CD14-positive monocyte (primary cell): ENCODE measurements around the gene ESRP2. TPM values are rescaled to one million over a fixed set of nuclear protein-coding genes. Genes with fewer than 3 reads are reported as not detected.
A peak's percentile ranks its signal among the peaks of the same experiment; 100 is the strongest.

ENCODE experiments used
- DNase-seq, 3 donors: peaks; one replicate each; pipeline ENCODE4 v3.0.0-alpha.2; 2011 to 2022
- H2AFZ ChIP-seq: 2 replicates; pipeline ENCODE4 v1.6.0; 2012; ENCODE audit warnings: mild to moderate bottlenecking, low read depth, low read length, inconsistent platforms; ENCODE audit not compliant: insufficient read depth, poor library complexity, severe bottlenecking
- H3K27ac ChIP-seq, 2 donors: 1 replicate in 1 of 2; 2 replicates in 1 of 2; pipeline ENCODE4 v1.5.1; 2012 to 2013; ENCODE audit warnings: low read length in 2 of 2, control low read depth in 1 of 2, inconsistent platforms in 1 of 2, low read depth in 1 of 2, mild to moderate bottlenecking in 1 of 2
- H3K27me3 ChIP-seq, 2 donors: one replicate each; pipeline versions ENCODE4 v1.6.0 to v1.6.1; 2011 to 2013; ENCODE audit warnings: low read length in 2 of 2; ENCODE audit not compliant: control insufficient read depth in 2 of 2, insufficient read depth in 2 of 2
- H3K36me3 ChIP-seq, 2 donors: replicated peaks in 1 of 2; 1 replicate in 1 of 2; 2 replicates in 1 of 2; pipeline versions ENCODE4 v1.5.1 to v1.6.1; 2012 to 2013; ENCODE audit warnings: low read length in 2 of 2, control low read depth in 1 of 2, inconsistent platforms in 1 of 2, mild to moderate bottlenecking in 1 of 2; ENCODE audit not compliant: insufficient read depth in 2 of 2, control insufficient read depth in 1 of 2
- H3K4me1 ChIP-seq, 2 donors: 1 replicate in 1 of 2; 2 replicates in 1 of 2; pipeline versions ENCODE4 v1.5.1 to v1.6.1; 2012 to 2013; ENCODE audit warnings: low read length in 2 of 2, control low read depth in 1 of 2, inconsistent platforms in 1 of 2, mild to moderate bottlenecking in 1 of 2, moderate library complexity in 1 of 2; ENCODE audit not compliant: insufficient read depth in 2 of 2, control insufficient read depth in 1 of 2
- H3K4me2 ChIP-seq: replicated peaks from 2 replicates; pipeline ENCODE3; 2012; ENCODE audit warnings: low read length, moderate library complexity, mild to moderate bottlenecking; ENCODE audit not compliant: poor library complexity, severe bottlenecking; ENCODE audit errors: extremely low read depth
- H3K4me3 ChIP-seq, 3 experiments: fragments of 200-600 bp in 1 of 3; sonication (generic) in 1 of 3; replicated peaks in 1 of 3; 1 replicate in 2 of 3; 2 replicates in 1 of 3; pipeline ENCODE4 v1.5.1; 2011 to 2013; ENCODE audit warnings: low read length in 3 of 3, mild to moderate bottlenecking in 3 of 3, control low read depth in 2 of 3, low read depth in 2 of 3, inconsistent platforms in 1 of 3, moderate library complexity in 1 of 3
- H3K79me2 ChIP-seq: 2 replicates; pipeline ENCODE4 v1.6.0; 2012; ENCODE audit warnings: mild to moderate bottlenecking, control low read depth, inconsistent platforms, low read length, moderate library complexity; ENCODE audit not compliant: insufficient read depth
- H3K9ac ChIP-seq: 2 replicates; pipeline ENCODE4 v1.6.0; 2017; ENCODE audit warnings: low read length, mild to moderate bottlenecking; ENCODE audit not compliant: insufficient read depth, poor library complexity, severe bottlenecking
- H3K9me3 ChIP-seq, 2 donors: replicated peaks in 1 of 2; 1 replicate in 1 of 2; 2 replicates in 1 of 2; pipeline versions ENCODE4 v1.5.1 to v1.6.1; 2012 to 2013; ENCODE audit warnings: low read length in 2 of 2, control low read depth in 1 of 2; ENCODE audit not compliant: control insufficient read depth in 1 of 2, insufficient read depth in 1 of 2
- H4K20me1 ChIP-seq: 2 replicates; pipeline ENCODE4 v1.6.0; 2012; ENCODE audit warnings: mild to moderate bottlenecking, low read length, control low read depth, moderate library complexity; ENCODE audit not compliant: insufficient read depth
- H3K27ac Mint-ChIP-seq, 7 donors: one replicate each; pipeline ENCODE4 v1.8.0; 2020; ENCODE audit warnings: mild to moderate bottlenecking in 7 of 7, mixed read lengths in 7 of 7, moderate library complexity in 6 of 7, inconsistent platforms in 2 of 7
- H3K27me3 Mint-ChIP-seq, 3 donors: one replicate each; pipeline ENCODE4 v1.8.0; 2021 to 2022; ENCODE audit warnings: low read depth in 3 of 3, mild to moderate bottlenecking in 3 of 3, mixed read lengths in 3 of 3, moderate library complexity in 3 of 3, inconsistent platforms in 1 of 3
- H3K36me3 Mint-ChIP-seq, 2 donors: one replicate each; pipeline ENCODE4 v1.8.0; 2020; ENCODE audit warnings: mixed read lengths in 2 of 2, inconsistent platforms in 1 of 2, mild to moderate bottlenecking in 1 of 2
- H3K4me1 Mint-ChIP-seq: one replicate; pipeline ENCODE4 v1.8.0; 2020; ENCODE audit warnings: mild to moderate bottlenecking, mixed read lengths
- H3K4me3 Mint-ChIP-seq, 2 donors: one replicate each; pipeline ENCODE4 v1.8.0; 2020; ENCODE audit warnings: mild to moderate bottlenecking in 2 of 2, mixed read lengths in 2 of 2, moderate library complexity in 1 of 2
- H3K9me3 Mint-ChIP-seq, 7 donors: one replicate each; pipeline ENCODE4 v1.8.0; 2020 to 2022; ENCODE audit warnings: mixed read lengths in 7 of 7, mild to moderate bottlenecking in 6 of 7, moderate library complexity in 6 of 7, inconsistent platforms in 2 of 7
- CTCF ChIP-seq: fragments of 200-600 bp; IDR thresholded peaks from one replicate; pipeline ENCODE4 v1.8.0; 2022; ENCODE audit warnings: antibody characterized with exemption, mild to moderate bottlenecking
- WGBS: methylation state at CpG from one replicate; pipeline ENCODE4 v1.1.5; 2013; ENCODE audit warnings: missing lambda C conversion rate; ENCODE audit not compliant: insufficient coverage; 5-methylcytosine and 5-hydroxymethylcytosine counted together
- intact Hi-C, 2 donors: fragments of 100-400 bp; cut with micrococcal nuclease; formaldehyde crosslinking; loops; one replicate each; pipeline versions ENCODE4 v1.15.0 to v1.15.1; 2023
- polyA plus RNA-seq, 3 donors: library from polyadenylated mRNA; depleted of rRNA in 1 of 3; unstranded in 2 of 3; stranded (reverse) in 1 of 3; fragments of 300-500 nt in 2 of 3; fragments of >200 nt in 1 of 3; fragmentation: Illumina TruSeq in 2 of 3; gene quantifications; 1 replicate in 2 of 3; 2 replicates in 1 of 3; pipeline ENCODE4 v1.2.3, GENCODE V29; 2012 to 2021

ESRP2 gene
- polyA plus RNA-seq, 3 donors: not detected

- Histone ChIP-seq H3K9me3 (no peaks in the 10 kb centered on the region), H3K4me3 (peak overlapping the region in 1 of 3 experiments; percentile 64), H3K9ac (no peak overlapping the region), H3K27me3 (no peaks in the 10 kb centered on the region), H3K79me2 (peaks cover 38% of the 10 kb centered on the region), H3K4me1 (peaks cover 59 to 63% of the 10 kb centered on the region in 2 donors), H4K20me1 (no peaks in the 10 kb centered on the region), H3K4me2 (peak overlapping the region; percentile 68), H3K36me3 (peaks cover 10 to 43% of the 10 kb centered on the region in 2 donors), H3K27ac (peak overlapping the region; percentile 51 to 79), H2AFZ (peak overlapping the region; percentile 52)
- peaks cover 43 to 56% of the 10 kb centered on the region in 2 donors for H3K36me3 Mint-ChIP-seq
- peak overlapping the region; percentile 86 to 99 (median 91) for H3K27ac Mint-ChIP-seq
- H3K4me3 Mint-ChIP-seq: peak overlapping the region; percentile 70 to 84
- peak in 1 of 3 donors; percentile 49 for DNase-seq
- TF ChIP-seq CTCF: no peak
- H3K27me3 Mint-ChIP-seq: no peaks in the 10 kb centered on the region
- 14% methylated on average over 3 of the region's 5 CpGs for whole genome bisulfite sequencing
- H3K4me1 Mint-ChIP-seq: peaks cover 66% of the 10 kb centered on the region
- intact Hi-C loops: no loop called here
- peaks cover 0 to 2% (median 0%) of the 10 kb centered on the region in 7 donors for H3K9me3 Mint-ChIP-seq
These were observed 47.4 kb upstream of the ESRP2 start for GRCh38 chr16:68283346-68283745.

- DNase-seq: no peak
- TF ChIP-seq CTCF: no peak
- intact Hi-C loops: no loop called here
- Histone ChIP-seq H3K9ac (no peak overlapping the region), H4K20me1 (no peaks in the 10 kb centered on the region), H3K9me3 (no peaks in the 10 kb centered on the region), H3K4me1 (peaks cover 47 to 50% of the 10 kb centered on the region in 2 donors), H3K79me2 (peaks cover 33% of the 10 kb centered on the region), H2AFZ (no peak overlapping the region), H3K27ac (no peak overlapping the region), H3K36me3 (peaks cover 8 to 30% of the 10 kb centered on the region in 2 donors), H3K4me2 (no peak overlapping the region), H3K4me3 (no peak overlapping the region), H3K27me3 (no peaks in the 10 kb centered on the region)
- no CpG with 5 or more reads among the region's 4 CpGs for WGBS
- Mint-ChIP-seq H3K27me3 (no peaks in the 10 kb centered on the region), H3K4me3 (no peak overlapping the region), H3K9me3 (peaks cover 0 to 2% (median 0%) of the 10 kb centered on the region in 7 donors), H3K27ac (peak overlapping the region in 1 of 7 donors; percentile 34), H3K36me3 (peaks cover 32 to 49% of the 10 kb centered on the region in 2 donors), H3K4me1 (peaks cover 53% of the 10 kb centered on the region)
These were observed 46.1 kb upstream of the ESRP2 start for GRCh38 chr16:68282064-68282452.
